ENCODE results near the gene NFE2L2.
"Not testable (repeated sequence)": the region's sequence is repeated elsewhere in the genome, so short reads cannot be mapped to it uniquely, and the experiment has no call there.

Gene NFE2L2

DNA sequence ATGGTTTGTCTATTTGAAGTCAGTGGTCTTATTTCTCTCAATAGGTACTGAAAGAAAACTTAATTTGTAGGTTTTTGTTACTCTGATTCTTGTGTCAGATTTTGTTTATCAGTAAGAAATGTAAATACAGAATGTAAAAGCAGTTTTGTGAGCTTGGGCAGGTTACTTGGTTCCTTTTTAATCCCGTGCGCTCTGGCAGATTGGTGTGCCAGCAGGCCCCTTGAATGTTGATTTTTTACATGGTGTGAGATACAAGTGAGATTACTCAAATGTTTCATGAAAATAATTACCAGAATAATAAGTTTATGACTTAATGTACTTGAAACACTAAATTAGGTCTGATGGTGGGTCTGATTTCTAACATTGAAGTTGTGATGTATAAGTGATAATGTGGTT is 38.6 kb downstream of the NFE2L2 start:
- H3F3A ChIP-seq (ENCODE audit: insufficient read depth, low read length) = peaks cover 29% of the 10 kb centered on the region
- peak overlapping the region; percentile 79 for H3K27ac ChIP-seq (ENCODE audit: low read depth, low read length, poor library complexity, severe bottlenecking)
- no peaks in the 10 kb centered on the region for H3K79me2 ChIP-seq (ENCODE audit: insufficient read depth, low read length)
- no peaks in the 10 kb centered on the region for H3K9me2 ChIP-seq (ENCODE audit: low read depth, low read length)
- H3K4me1 ChIP-seq (ENCODE audit: insufficient read depth, low read length, severe bottlenecking) = peaks cover 28% of the 10 kb centered on the region
- no peak for TF ChIP-seq EZH2 (IDR thresholded peaks at IDR 0.05; ENCODE audit: borderline replicate concordance, low read length)
- TF ChIP-seq, protein P1, sequence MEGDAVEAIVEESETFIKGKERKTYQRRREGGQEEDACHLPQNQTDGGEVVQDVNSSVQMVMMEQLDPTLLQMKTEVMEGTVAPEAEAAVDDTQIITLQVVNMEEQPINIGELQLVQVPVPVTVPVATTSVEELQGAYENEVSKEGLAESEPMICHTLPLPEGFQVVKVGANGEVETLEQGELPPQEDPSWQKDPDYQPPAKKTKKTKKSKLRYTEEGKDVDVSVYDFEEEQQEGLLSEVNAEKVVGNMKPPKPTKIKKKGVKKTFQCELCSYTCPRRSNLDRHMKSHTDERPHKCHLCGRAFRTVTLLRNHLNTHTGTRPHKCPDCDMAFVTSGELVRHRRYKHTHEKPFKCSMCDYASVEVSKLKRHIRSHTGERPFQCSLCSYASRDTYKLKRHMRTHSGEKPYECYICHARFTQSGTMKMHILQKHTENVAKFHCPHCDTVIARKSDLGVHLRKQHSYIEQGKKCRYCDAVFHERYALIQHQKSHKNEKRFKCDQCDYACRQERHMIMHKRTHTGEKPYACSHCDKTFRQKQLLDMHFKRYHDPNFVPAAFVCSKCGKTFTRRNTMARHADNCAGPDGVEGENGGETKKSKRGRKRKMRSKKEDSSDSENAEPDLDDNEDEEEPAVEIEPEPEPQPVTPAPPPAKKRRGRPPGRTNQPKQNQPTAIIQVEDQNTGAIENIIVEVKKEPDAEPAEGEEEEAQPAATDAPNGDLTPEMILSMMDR (IDR thresholded peaks at IDR 0.05; ENCODE audit: low read length) = no peak
- H2AFZ ChIP-seq (ENCODE audit: low read length) = no peak overlapping the region
- H3K4me3 ChIP-seq (ENCODE audit: low read depth, low read length, poor library complexity, severe bottlenecking) = no peak overlapping the region
- H3K9ac ChIP-seq (ENCODE audit: low read length) = no peak overlapping the region
- H4K20me1 ChIP-seq (ENCODE audit: insufficient read depth, low read length) = no peaks in the 10 kb centered on the region
- H3K4me2 ChIP-seq (ENCODE audit: low read length) = no peak overlapping the region
- no peaks in the 10 kb centered on the region for H3K9me3 ChIP-seq (ENCODE audit: low read length)
- no peaks in the 10 kb centered on the region for H3K27me3 ChIP-seq (ENCODE audit: insufficient read depth, low read length)
- peaks cover 41% of the 10 kb centered on the region for H3K36me3 ChIP-seq (ENCODE audit: insufficient read depth, low read length)

DNA sequence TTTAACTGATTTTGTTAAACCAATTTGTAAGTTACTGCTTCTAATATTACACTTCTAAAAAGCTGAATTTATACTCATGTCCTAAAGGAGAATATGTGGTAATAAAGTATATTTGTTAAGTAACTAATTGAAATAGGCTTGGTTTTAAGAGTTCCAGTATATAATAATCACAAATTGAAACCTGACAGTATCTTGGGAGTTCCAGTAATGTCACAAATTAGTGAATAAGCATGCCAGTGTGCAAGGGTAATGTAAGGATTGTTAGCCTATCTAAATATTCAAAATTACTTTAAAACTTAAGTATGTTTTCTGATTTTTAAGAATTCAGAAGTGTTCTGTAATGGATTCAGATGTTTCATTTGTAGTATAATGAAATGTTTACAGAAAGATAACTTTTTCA is 41.1 kb downstream of the NFE2L2 start:
- H3K9me3 ChIP-seq (ENCODE audit: low read length); H3K27me3 ChIP-seq (ENCODE audit: insufficient read depth, low read length); H3K9me2 ChIP-seq (ENCODE audit: low read depth, low read length); H3K4me3 ChIP-seq (ENCODE audit: low read depth, low read length, poor library complexity, severe bottlenecking); H2AFZ ChIP-seq (ENCODE audit: low read length); H3K79me2 ChIP-seq (ENCODE audit: insufficient read depth, low read length); H3K27ac ChIP-seq (ENCODE audit: low read depth, low read length, poor library complexity, severe bottlenecking); H3K4me2 ChIP-seq (ENCODE audit: low read length); H4K20me1 ChIP-seq (ENCODE audit: insufficient read depth, low read length); H3K9ac ChIP-seq (ENCODE audit: low read length): not testable (repeated sequence)
- Histone ChIP-seq H3K36me3 (ENCODE audit: insufficient read depth, low read length) (peaks cover 44% of the 10 kb centered on the region), H3F3A (ENCODE audit: insufficient read depth, low read length) (peaks cover 26% of the 10 kb centered on the region), H3K4me1 (ENCODE audit: insufficient read depth, low read length, severe bottlenecking) (peaks cover 24% of the 10 kb centered on the region)

DNA sequence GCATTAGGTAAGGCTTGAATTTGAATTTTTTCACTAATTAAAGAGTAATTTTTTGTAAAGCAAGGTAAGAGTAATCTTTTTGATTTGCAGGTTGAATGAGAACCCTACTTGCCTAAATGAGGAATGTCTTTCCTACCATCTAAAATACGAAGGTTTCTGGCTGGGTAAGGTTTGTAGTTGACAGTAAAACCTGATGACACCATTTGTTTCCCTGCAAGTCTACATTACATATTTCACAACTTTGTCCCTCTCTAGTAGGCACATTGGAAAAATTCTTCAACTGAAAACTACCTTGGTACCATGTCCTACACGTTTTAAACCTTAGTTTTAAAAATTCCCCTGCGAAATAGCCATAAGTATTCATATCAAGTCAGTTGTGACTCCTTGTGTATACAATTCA is 42.6 kb downstream of the NFE2L2 start:
- Histone ChIP-seq H3K4me1 (ENCODE audit: insufficient read depth, low read length, severe bottlenecking) (peaks cover 14% of the 10 kb centered on the region), H3K36me3 (ENCODE audit: insufficient read depth, low read length) (peaks cover 59% of the 10 kb centered on the region), H3K27ac (ENCODE audit: low read depth, low read length, poor library complexity, severe bottlenecking) (no peak overlapping the region), H4K20me1 (ENCODE audit: insufficient read depth, low read length) (no peaks in the 10 kb centered on the region), H3K4me2 (ENCODE audit: low read length) (no peak overlapping the region), H3K9me3 (ENCODE audit: low read length) (no peaks in the 10 kb centered on the region), H3K27me3 (ENCODE audit: insufficient read depth, low read length) (no peaks in the 10 kb centered on the region), H2AFZ (ENCODE audit: low read length) (no peak overlapping the region), H3K79me2 (ENCODE audit: insufficient read depth, low read length) (peaks cover 4% of the 10 kb centered on the region), H3K4me3 (ENCODE audit: low read depth, low read length, poor library complexity, severe bottlenecking) (no peak overlapping the region), H3K9ac (ENCODE audit: low read length) (no peak overlapping the region), H3K9me2 (ENCODE audit: low read depth, low read length) (no peaks in the 10 kb centered on the region), H3F3A (ENCODE audit: insufficient read depth, low read length) (peaks cover 26% of the 10 kb centered on the region)
- TF ChIP-seq, protein P1 (IDR thresholded peaks at IDR 0.05; ENCODE audit: low read length) = no peak

GRCh38 chr2:177221534-177221933 is 43.0 kb downstream of the NFE2L2 start:
- H3K79me2 ChIP-seq (ENCODE audit: insufficient read depth, low read length) = peaks cover 8% of the 10 kb centered on the region

GRCh38 chr2:177219787-177220186 is 44.7 kb downstream of the NFE2L2 start:
- H3K4me3 ChIP-seq (ENCODE audit: low read depth, low read length, poor library complexity, severe bottlenecking); H3K9ac ChIP-seq (ENCODE audit: low read length); H3K27ac ChIP-seq (ENCODE audit: low read depth, low read length, poor library complexity, severe bottlenecking); H3K4me1 ChIP-seq (ENCODE audit: insufficient read depth, low read length, severe bottlenecking); H4K20me1 ChIP-seq (ENCODE audit: insufficient read depth, low read length); H3K27me3 ChIP-seq (ENCODE audit: insufficient read depth, low read length); H3K4me2 ChIP-seq (ENCODE audit: low read length); H3K9me2 ChIP-seq (ENCODE audit: low read depth, low read length); H3K9me3 ChIP-seq (ENCODE audit: low read length); H2AFZ ChIP-seq (ENCODE audit: low read length): not testable (repeated sequence)
- H3K79me2 ChIP-seq (ENCODE audit: insufficient read depth, low read length) = peaks cover 24% of the 10 kb centered on the region
- peaks cover 81% of the 10 kb centered on the region for H3K36me3 ChIP-seq (ENCODE audit: insufficient read depth, low read length)
- peaks cover 19% of the 10 kb centered on the region; the same call in 1 of the 2 replicates for H3F3A ChIP-seq (ENCODE audit: insufficient read depth, low read length)

More at GRCh38 chr2:177221534-177221933, 43.0 kb downstream of the NFE2L2 start:
- no peaks in the 10 kb centered on the region for H4K20me1 ChIP-seq (ENCODE audit: insufficient read depth, low read length)
- no peak for TF ChIP-seq EZH2 (IDR thresholded peaks at IDR 0.05; ENCODE audit: borderline replicate concordance, low read length)
- TF ChIP-seq, protein P1 (IDR thresholded peaks at IDR 0.05; ENCODE audit: low read length) = no peak
- no peaks in the 10 kb centered on the region for H3K27me3 ChIP-seq (ENCODE audit: insufficient read depth, low read length)
- H3K9ac ChIP-seq (ENCODE audit: low read length) = no peak overlapping the region
- H3K4me3 ChIP-seq (ENCODE audit: low read depth, low read length, poor library complexity, severe bottlenecking) = no peak overlapping the region
- no peak overlapping the region for H3K4me2 ChIP-seq (ENCODE audit: low read length)
- no peak overlapping the region for H3K27ac ChIP-seq (ENCODE audit: low read depth, low read length, poor library complexity, severe bottlenecking)
- H3K4me1 ChIP-seq (ENCODE audit: insufficient read depth, low read length, severe bottlenecking) = peaks cover 10% of the 10 kb centered on the region
- peaks cover 26% of the 10 kb centered on the region for H3F3A ChIP-seq (ENCODE audit: insufficient read depth, low read length)
- H3K9me3 ChIP-seq (ENCODE audit: low read length) = no peaks in the 10 kb centered on the region
- H3K9me2 ChIP-seq (ENCODE audit: low read depth, low read length) = no peaks in the 10 kb centered on the region
- H2AFZ ChIP-seq (ENCODE audit: low read length) = no peak overlapping the region
- H3K36me3 ChIP-seq (ENCODE audit: insufficient read depth, low read length) = peaks cover 63% of the 10 kb centered on the region

All from OCI-LY1 (cell line).